Keratinocyte (primary cell): ENCODE measurements around the gene DAB1. TPM values are rescaled to one million over a fixed set of nuclear protein-coding genes. Genes with fewer than 3 reads are reported as not detected.

ENCODE experiments used
- DNase-seq: peaks from one replicate; pipeline ENCODE4 v3.0.0-alpha.2; 2011; ENCODE audit warnings: low read depth, missing footprints, low spot score
- FAIRE-seq: peaks from 2 replicates; lab custom pipeline; 2011; peaks lifted over from hg19 to GRCh38; lab: Jason Lieb, UNC
- H2AFZ ChIP-seq: 2 replicates; pipeline ENCODE4 v1.6.0; 2012; ENCODE audit warnings: low read length, control low read depth, inconsistent platforms; ENCODE audit not compliant: control insufficient read depth
- H3K27ac ChIP-seq: 2 replicates; pipeline ENCODE4 v1.5.1; 2011; ENCODE audit warnings: low read length; ENCODE audit not compliant: control insufficient read depth, insufficient read depth
- H3K27me3 ChIP-seq: 3 replicates; pipeline ENCODE4 v1.6.0; 2011; ENCODE audit warnings: low read length; ENCODE audit not compliant: control insufficient read depth, insufficient read depth; ENCODE audit errors: extremely low read depth
- H3K36me3 ChIP-seq, 2 experiments: 2 replicates in 1 of 2; 3 replicates in 1 of 2; pipeline ENCODE4 v1.5.1; 2011; ENCODE audit warnings: low read length in 2 of 2, mild to moderate bottlenecking in 1 of 2; ENCODE audit not compliant: control insufficient read depth in 2 of 2, insufficient read depth in 2 of 2; ENCODE audit errors: extremely low read depth in 1 of 2
- H3K4me1 ChIP-seq: 3 replicates; pipeline ENCODE4 v1.5.1; 2011; ENCODE audit warnings: low read length; ENCODE audit not compliant: control insufficient read depth, insufficient read depth; ENCODE audit errors: extremely low read depth
- H3K4me2 ChIP-seq: 3 replicates; pipeline ENCODE4 v1.6.0; 2011; ENCODE audit warnings: low read depth, low read length; ENCODE audit not compliant: control insufficient read depth, insufficient read depth; ENCODE audit errors: extremely low read depth
- H3K4me3 ChIP-seq, 3 experiments: fragments of 200-600 bp in 1 of 3; sonication (generic) in 1 of 3; 2 replicates in 2 of 3; 3 replicates in 1 of 3; pipeline ENCODE4 v1.5.1; 2011 to 2016; ENCODE audit warnings: low read length in 3 of 3, mild to moderate bottlenecking in 3 of 3, control low read depth in 2 of 3, inconsistent platforms in 1 of 3, low read depth in 1 of 3, mixed read lengths in 1 of 3, mixed run types in 1 of 3, moderate library complexity in 1 of 3; ENCODE audit not compliant: control insufficient read depth in 2 of 3, insufficient read depth in 2 of 3; ENCODE audit errors: extremely low read depth in 1 of 3
- H3K79me2 ChIP-seq: 2 replicates; pipeline ENCODE4 v1.6.0; 2012; ENCODE audit warnings: low read length; ENCODE audit not compliant: control insufficient read depth, insufficient read depth
- H3K9ac ChIP-seq: 3 replicates; pipeline ENCODE4 v1.6.0; 2011; ENCODE audit warnings: low read length; ENCODE audit not compliant: control insufficient read depth, insufficient read depth; ENCODE audit errors: extremely low read depth
- H3K9me1 ChIP-seq: 3 replicates; pipeline ENCODE4 v1.6.0; 2011; ENCODE audit warnings: low read length; ENCODE audit not compliant: control insufficient read depth, insufficient read depth; ENCODE audit errors: extremely low read depth
- H3K9me3 ChIP-seq: 2 replicates; pipeline ENCODE4 v1.5.1; 2012; ENCODE audit warnings: low read depth, low read length; ENCODE audit not compliant: control insufficient read depth
- H4K20me1 ChIP-seq: 3 replicates; pipeline ENCODE4 v1.6.0; 2011; ENCODE audit warnings: low read length; ENCODE audit not compliant: control insufficient read depth, insufficient read depth; ENCODE audit errors: extremely low read depth
- EZH2 ChIP-seq: IDR thresholded peaks from one replicate; pipeline ENCODE4 v1.6.1; 2012; ENCODE audit warnings: inconsistent platforms, mild to moderate bottlenecking, low read length, moderate library complexity
- dilution Hi-C: fragments of 300-500 bp; cut with MboI; formaldehyde crosslinking; loops from one replicate; pipeline ENCODE4 v1.7.0; 2020; ENCODE audit warnings: low sequenced_read_pairs; ENCODE audit not compliant: extremely low pct_ligation_motif_present
- polyA plus RNA-seq, 5 experiments: library from polyadenylated mRNA; depleted of rRNA in 3 of 5; stranded (reverse) in 3 of 5; stranded (forward) in 1 of 5; unstranded in 1 of 5; fragments of >200 nt; gene quantifications; 1 replicate in 1 of 5; 2 replicates in 3 of 5; 3 replicates in 1 of 5; pipeline versions ENCODE4 v1.2.1 to v1.2.3, GENCODE V29; 2011 to 2012; ENCODE audit warnings: missing spikeins in 2 of 5, low read depth in 1 of 5, low replicate concordance in 1 of 5
- TF ChIP-seq, protein P1 (sequence below), 3 experiments: IDR thresholded peaks in 1 of 3; conservative IDR thresholded peaks in 1 of 3; optimal IDR thresholded peaks in 1 of 3; 2 replicates in 2 of 3; 3 replicates in 1 of 3; pipeline versions ENCODE3 to v1.5.1; 2011; ENCODE audit warnings: low read length in 3 of 3, mild to moderate bottlenecking in 3 of 3, moderate library complexity in 2 of 3, control low read depth in 1 of 3, inconsistent platforms in 1 of 3; ENCODE audit not compliant: insufficient read depth in 2 of 3; ENCODE audit errors: extremely low read depth in 1 of 3

DAB1 gene
- polyA plus RNA-seq, 1 donor (not counting 4 experiments of a cell fraction or from before 2014, with no cell fraction given): 0.01 TPM

DNA sequence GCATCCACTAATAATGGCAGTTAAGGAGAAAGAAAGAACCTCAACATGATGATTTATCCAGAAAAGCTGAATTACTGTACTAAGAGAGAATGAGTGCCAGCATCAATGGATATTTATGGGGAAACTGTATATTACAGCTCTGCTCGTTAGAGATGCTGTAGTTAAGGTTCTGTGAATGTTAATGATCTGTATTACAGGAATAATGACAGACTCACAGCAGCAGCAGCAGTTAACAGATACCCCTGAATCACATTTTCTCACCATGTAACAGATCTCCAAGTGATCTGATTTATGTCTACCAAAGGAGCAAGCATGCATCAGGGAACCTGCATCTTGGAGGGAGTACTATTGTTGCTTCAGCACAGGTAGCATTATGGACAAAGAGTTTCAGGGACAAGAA is 377.4 kb downstream of the DAB1 start:
- dilution Hi-C loops: no loop called here

DNA sequence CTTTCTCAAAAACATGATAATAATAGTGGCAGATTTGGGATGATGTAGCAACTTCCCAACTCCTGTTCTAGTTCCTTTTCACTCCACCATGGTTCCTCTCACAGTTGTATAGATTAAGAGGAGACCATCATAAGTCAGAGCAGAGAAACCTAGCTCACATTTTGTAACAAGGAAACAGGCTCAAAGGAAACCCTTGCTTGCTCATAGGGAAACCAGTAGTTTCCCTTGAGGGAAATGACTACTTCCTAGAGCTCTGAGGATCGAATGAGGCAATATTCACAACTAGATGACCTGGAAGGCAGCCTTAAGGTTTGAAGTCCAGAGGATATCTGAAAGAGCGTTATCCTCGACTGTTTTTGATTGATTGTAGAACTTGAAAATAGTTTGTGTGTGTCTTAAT is 382.0 kb downstream of the DAB1 start:
- no peaks in the 10 kb centered on the region for H3K27me3 ChIP-seq
- H3K4me2 ChIP-seq: no peak overlapping the region
- H3K27ac ChIP-seq: no peak overlapping the region
- no peaks in the 10 kb centered on the region for H3K79me2 ChIP-seq
- H3K4me1 ChIP-seq: no peaks in the 10 kb centered on the region
- dilution Hi-C loops: no loop called here
- H3K36me3 ChIP-seq: no peaks in the 10 kb centered on the region
- H3K9ac ChIP-seq: no peak overlapping the region
- H3K9me3 ChIP-seq: no peaks in the 10 kb centered on the region
- H3K9me1 ChIP-seq: no peaks in the 10 kb centered on the region
- no peak for FAIRE-seq
- no peaks in the 10 kb centered on the region for H4K20me1 ChIP-seq
- H3K4me3 ChIP-seq: no peak overlapping the region
- H2AFZ ChIP-seq: no peak overlapping the region
- DNase-seq: no peak
- TF ChIP-seq, protein P1, sequence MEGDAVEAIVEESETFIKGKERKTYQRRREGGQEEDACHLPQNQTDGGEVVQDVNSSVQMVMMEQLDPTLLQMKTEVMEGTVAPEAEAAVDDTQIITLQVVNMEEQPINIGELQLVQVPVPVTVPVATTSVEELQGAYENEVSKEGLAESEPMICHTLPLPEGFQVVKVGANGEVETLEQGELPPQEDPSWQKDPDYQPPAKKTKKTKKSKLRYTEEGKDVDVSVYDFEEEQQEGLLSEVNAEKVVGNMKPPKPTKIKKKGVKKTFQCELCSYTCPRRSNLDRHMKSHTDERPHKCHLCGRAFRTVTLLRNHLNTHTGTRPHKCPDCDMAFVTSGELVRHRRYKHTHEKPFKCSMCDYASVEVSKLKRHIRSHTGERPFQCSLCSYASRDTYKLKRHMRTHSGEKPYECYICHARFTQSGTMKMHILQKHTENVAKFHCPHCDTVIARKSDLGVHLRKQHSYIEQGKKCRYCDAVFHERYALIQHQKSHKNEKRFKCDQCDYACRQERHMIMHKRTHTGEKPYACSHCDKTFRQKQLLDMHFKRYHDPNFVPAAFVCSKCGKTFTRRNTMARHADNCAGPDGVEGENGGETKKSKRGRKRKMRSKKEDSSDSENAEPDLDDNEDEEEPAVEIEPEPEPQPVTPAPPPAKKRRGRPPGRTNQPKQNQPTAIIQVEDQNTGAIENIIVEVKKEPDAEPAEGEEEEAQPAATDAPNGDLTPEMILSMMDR (optimal IDR thresholded peaks at IDR 0.05 in 1 of 3, IDR thresholded peaks at IDR 0.05 in 1 of 3, conservative IDR thresholded peaks at IDR 0.05 in 1 of 3; ENCODE audit: extremely low read depth in 1 of 3, insufficient read depth in 2 of 3, low read length in 3 of 3): no peak
- no peak for TF ChIP-seq EZH2

More for the DNA sequence above, 377.4 kb downstream of the DAB1 start:
- H3K27me3 ChIP-seq: no peaks in the 10 kb centered on the region
- H3K27ac ChIP-seq: no peak overlapping the region
- no peak overlapping the region for H3K4me2 ChIP-seq
- DNase-seq: no peak
- H3K9ac ChIP-seq: no peak overlapping the region
- no peak for FAIRE-seq
- H3K4me1 ChIP-seq: no peaks in the 10 kb centered on the region
- no peaks in the 10 kb centered on the region for H3K9me1 ChIP-seq
- H3K36me3 ChIP-seq: no peaks in the 10 kb centered on the region
- no peak overlapping the region for H2AFZ ChIP-seq
- no peaks in the 10 kb centered on the region for H3K79me2 ChIP-seq
- TF ChIP-seq, protein P1 (optimal IDR thresholded peaks at IDR 0.05 in 1 of 3, IDR thresholded peaks at IDR 0.05 in 1 of 3, conservative IDR thresholded peaks at IDR 0.05 in 1 of 3; ENCODE audit: extremely low read depth in 1 of 3, insufficient read depth in 2 of 3, low read length in 3 of 3): no peak
- TF ChIP-seq EZH2: no peak
- H3K4me3 ChIP-seq: no peak overlapping the region
- H3K9me3 ChIP-seq: no peaks in the 10 kb centered on the region
- no peaks in the 10 kb centered on the region for H4K20me1 ChIP-seq
